HCEC 1CT (cell line): ENCODE measurements around the gene KAT7.

Source experiments
- DNase-seq: peaks from one replicate; pipeline ENCODE4 v3.0.0-alpha.2; 2017

The KAT7 gene

DNA sequence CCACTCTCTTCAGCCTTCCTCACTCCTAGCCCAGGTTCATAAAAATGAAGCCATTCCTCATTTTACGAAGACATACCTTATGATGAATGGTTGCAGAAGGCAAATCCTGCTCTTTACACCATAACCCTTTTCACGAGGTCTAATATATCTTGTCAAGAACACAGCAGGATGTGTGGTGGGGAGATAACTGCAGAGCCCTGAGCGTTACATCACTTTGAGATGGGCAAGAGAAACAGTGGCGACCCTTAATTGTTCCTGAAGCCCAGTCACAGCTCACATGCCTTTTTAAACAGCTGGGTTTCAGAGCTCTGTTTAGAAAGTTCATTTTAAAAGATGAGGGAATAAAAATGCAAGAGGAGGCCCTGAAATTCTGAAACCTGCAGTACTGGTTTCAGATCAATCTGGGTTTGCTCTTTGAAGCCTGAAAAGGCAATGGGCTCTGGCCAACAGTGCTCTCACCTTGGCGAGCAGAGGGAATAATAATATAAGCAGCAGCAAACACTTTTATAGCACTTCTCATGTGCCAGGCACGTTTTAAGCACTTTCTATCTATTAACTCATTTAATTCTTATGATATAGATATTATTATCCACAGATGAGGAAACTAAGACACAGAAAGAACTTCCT, 27.4 kb upstream of the KAT7 start:
- no peak for DNase-seq

DNA sequence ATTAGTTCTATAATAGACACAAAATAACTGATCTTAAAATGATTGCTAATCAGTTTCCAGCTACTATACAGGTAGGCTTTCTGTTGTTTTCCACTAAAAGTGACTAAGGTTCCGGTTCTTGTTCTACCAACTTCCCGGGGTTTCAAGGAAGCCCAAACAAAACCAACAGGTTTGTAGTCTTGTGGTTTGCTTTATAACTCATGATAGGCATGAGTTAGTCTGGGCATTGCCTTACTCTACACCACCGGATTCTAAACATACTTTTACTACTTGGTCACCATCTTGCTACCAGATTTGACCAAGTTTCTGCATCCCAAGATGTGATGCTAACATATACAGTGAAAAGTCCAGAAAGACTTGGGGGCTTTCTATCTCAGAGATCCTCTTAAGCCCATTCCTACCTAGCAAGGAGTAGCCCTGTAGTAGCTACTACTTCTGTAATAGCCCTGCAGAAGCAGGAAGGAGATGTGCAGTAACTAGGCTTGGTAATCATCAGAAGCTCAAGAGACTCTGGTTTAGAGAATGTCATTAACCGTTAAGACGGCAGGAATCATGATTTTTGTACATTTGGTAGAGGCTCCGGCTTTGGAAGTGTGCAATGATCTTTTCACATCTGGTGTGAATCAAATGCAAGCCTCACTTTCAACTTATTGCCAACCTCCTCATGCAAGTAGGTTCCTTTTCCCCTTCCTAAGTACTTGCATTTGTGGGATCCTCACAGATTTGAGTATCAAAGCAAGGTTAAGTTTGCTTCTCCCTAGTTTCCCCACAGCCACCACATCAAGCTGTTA, 26.1 kb upstream of the KAT7 start:
- no peak for DNase-seq

DNA sequence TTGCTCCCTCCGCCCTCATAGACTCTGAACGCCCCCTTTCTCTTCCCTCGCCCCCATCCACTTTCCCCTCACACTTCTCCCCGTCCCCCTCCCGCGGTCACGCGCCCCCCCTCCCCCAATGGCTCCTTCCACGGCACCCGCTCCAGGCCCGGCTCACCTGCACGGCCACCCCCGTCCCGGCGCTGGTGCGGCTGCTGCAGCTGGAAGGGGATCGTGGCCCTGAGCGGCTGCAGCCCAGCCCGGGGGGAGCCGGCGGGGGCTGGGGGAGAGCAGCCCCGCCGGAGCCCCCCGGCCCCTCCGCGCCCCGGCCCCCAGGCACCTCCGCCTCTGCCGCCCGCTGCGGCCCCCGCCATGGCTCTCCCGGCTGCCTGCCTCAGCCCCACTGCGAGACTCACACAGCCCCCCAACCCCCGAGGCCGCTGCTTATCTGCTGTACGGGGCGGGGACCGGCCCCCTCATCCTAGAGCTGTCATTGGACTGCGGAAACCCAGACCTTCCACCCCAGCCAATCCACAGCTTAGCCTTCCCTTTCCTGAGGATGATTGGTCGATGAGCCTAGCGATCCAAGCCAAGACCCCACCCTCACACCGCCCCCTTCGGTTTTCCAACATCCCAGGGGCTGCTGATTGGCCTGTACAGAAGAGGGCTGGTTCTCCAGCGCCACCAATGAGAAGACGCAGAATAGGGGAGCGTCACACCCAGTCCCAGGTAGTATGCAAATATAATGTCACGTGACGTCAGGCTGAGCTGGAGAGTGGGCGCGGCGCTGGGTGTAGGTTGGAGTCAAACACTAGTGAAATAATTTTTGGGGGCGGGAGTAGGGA, 24.5 kb upstream of the KAT7 start, which contains the start of gene FAM117A:
TSS of gene FAM117A (minus strand) at position 397 of the 824 bp plus-strand sequence. CDS start at position 353, 44 bp downstream.
- peak; percentile 89 for DNase-seq

DNA sequence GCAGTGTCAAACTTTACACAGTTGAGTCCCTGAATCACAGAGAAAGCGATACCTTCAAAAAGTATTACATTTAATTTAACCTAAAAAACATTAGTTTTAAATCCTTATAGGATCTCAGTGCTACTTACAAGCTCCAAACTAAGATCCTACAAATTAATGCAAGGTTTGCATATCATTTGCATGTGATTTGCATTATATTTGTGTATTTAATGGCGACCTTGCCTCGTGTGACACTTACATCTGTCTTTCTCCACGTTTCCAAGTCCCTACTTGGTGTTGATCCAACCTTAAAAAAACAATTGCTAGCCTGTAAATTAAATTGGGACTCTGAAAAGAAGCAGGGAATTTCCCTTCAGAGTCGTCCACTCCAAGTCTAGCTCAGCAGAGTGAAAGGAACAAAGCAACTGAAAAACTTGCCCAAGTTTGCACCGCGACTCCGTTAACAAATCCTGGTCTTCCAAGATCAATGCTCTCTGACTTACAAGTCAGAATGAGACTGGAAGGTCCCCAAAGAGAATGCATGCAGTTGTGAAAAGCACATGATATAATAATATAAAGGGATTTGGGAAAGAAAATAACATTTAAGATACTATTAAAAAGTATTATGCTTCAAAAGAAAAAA, 23.8 kb upstream of the KAT7 start:
- DNase-seq: no peak

DNA sequence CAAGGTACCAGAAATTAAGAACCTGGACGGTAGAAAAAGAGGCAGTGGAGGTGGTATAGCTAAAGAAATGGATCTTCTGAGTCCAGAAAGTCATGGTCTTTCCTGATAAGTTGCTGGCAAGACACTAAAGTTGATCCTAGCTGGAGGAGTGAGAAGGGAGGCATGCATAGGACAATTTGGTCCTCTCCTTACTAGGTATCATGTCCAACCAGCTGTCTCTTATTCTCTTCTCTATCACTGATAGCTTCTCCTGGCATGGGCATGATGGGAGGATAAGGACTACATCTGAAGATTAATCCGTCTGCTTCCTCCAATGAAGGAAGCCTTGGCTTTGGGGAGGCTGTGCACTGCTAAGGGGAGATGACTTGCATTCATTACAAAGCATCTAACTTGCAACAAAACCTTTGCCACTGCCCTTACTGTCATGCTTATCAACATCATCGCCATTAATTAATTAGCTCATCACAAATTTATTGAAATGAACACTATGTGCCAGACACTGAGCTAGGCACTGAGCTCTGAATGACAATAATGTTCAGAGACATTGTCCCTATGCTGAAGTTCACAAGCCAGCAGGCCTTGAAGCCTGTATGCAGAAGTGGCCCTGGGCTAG, 21.5 kb upstream of the KAT7 start:
- no peak for DNase-seq

DNA sequence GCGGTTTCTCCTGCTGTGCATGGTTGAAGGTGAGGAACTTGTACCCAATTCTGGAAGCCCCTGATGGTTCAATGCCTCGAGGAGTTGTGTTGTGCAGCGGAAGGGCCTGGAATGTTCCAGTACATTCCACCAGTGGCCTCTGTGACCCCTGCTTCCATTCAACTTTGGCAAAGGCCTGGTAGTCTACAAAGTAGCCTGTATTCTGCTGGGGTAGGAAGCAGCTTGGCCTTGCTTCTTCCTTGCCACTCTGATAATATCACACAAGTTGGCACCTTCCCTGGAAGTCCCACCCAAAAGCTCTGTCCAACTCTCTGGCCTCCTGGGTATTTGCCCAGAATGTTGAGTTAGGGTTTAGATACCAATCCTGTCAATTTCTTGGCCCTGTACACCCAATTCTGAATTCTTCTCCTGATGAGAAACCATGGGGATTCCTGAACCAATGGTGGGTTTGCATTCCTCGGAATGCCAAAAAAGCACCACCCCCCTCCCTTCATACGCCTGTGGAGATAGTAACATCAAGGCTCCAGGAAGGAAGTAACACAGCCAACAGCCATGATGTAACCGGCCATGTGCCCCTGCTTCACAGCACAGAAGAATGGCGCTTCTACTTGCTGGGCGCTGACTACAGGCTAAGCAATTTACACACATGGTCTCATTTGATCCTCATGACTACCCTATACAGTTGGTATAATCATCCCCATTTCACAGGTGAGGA, 12.8 kb upstream of the KAT7 start:
- DNase-seq: no peak

DNA sequence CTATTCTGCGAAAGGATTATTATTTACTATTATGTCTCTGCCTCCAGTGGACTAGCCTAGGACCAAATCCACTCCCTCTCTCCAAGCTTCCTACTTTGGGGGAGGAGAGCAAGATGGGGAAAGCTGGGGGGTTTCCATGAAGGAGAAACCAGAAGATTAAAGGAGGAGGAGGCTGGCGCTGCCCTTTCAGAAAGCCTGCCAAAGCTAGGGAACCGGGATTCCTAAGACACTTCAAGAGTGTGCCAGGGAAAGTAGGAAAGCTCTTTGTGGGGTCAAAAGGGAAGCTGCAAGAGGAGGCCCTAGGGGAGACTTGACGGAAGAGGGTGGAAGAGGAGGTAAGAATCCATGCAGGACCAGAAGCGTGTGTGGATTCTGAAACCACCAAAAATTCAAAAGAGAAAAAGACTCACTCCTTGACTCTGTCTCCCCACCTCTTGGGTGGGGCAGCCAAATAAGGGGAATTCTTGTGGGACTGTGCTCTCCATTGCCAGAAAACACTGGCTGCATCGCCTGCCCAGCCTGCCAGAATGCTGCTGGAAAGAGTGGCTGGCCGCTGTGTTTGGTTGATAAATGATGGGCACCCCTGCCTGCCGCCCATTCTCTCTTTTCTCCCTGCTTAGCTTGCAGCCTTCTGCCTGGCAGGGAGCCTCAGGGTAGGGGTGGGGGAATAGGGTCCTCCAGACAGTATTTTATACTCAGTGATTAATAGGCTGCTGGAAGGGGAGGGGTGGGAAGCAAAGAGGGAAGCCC, 11.8 kb upstream of the KAT7 start:
- no peak for DNase-seq

DNA sequence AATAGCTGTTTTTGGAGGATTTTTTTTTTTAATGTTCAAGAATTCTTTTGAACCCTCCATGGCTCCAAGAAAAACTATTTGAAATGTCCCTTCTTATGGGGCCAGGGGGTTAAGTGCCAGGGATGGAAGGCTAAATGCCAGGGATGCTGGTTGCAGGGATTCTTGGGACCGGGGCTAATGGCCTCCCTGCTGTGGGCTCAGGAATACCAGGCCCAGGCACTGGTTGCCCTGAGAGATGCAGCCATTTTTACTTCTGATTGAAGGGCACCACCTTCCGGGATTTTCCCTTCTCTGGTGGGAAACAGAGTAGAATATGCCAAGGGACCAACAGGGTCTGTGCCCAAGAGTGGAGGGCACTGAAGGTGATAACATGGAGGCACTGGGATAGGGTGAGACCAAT, 10.9 kb upstream of the KAT7 start:
- no peak for DNase-seq

DNA sequence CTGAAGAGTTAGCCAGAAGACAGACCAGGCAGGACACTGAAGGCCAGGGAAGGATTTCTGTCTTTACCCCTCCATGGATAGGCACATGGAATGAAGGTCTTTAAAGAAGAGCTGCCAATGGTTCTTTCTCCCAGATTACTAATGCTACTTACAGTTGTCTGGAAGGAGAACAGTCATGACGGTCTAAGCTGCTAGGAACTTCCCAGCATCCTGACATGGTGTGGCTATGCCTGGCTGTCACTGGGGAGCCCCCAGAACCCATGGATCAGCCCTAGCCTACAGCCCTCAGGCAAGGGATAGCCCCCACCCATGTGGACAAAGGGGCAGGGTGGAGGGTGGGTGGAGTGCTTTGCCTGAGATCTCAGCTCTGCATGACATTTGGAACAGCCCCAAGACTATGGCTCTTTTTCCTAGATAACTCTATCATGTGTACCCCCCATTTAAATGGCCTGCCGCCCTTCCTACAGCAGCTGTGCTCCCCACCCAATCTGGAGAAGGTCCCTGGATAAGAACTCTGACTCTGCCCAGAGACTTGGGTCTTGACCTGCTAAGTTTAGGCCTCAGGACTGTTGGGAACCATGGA, 9.2 kb upstream of the KAT7 start:
- DNase-seq: no peak

DNA sequence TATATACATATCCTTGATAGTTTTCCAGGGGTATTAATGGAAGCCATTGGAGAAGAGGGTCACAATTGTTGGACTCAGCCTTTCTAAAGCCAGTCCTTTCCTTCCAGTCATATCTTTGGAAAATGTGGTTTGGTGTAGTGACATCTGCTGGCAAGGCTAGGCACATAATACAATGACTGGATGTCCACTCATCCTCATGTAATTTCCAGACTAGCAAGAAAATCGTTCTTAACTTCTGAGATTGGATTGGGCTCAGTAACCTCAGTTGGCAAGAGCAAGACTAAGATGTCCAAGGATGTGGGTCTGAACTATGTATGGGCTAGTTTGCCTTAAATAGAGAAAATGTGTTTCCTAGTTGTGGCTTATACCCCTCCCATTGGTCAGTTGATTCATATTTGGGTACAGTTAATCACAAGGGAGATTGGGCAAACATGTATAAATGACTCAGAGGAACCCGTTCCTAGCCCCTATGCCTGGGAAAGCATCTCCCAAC, 8.7 kb upstream of the KAT7 start:
- DNase-seq: peak; percentile 95

DNA sequence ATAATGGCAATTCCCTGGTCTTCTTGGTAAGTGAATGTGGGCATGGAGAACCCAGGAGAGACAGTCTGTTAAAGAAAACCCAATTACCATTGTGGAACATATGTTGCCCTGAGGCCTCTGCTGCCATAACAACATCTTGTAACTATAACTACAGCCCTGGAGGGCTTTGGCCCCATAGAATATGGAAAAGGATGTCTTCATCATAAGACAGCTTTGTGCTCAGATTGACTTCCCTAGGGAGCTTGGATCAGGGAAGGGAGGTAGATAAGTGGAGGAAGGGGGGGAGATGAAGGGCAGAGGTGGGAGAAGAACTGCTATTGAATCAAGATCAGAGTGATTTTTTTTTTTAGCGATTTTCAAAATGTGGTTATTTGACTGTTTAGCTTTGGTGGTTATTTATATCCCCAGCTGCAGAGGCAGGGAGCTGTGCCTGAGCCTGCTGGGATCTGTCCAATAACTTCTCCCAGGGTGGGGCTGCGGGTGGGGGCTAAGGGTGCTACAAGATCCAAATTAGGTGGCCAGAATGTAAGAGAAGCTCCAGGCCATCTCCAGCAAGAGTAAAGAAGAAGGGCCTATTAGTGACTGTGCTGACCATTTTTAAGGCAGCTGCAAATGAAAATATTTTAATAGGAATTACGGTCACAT, 5.3 kb upstream of the KAT7 start:
- no peak for DNase-seq

DNA sequence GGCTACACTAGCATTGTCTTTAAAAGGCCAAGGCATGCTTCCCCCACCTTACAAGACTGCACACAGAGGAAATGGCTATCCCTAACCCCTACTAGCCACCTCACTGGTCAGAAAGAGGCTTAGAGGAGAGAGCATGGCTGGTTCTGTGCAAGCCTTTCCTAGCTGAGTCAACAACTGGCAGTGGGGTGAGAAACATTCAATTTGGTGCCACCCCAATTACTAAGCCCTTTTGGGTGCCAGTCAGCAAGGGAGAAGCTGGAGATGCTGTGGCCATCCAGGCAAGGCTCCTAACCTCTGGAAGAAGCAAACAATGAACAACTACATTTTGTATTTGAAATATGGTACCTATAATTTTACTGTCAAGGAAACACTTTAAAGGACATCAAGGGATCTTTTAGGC, 4.7 kb upstream of the KAT7 start:
- DNase-seq: no peak

DNA sequence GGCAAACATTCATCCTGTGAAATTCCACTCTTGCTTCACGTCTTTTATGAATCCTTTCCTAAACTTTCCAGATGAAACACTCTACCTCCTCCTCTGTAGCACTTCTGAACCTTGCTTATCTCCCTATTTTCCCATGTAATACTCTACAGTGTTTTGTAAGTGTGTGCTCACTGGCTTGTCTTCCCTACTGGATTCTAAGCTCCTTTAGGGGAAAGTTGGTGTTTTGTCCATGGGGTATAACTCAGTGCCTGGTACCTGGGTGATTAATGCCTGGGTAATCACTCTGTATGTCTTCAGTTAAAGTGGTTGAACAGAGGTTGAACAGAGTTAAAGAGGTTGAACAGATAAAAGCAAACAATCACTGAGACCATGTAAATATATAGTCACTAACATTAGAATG, 3.8 kb upstream of the KAT7 start:
- no peak for DNase-seq

DNA sequence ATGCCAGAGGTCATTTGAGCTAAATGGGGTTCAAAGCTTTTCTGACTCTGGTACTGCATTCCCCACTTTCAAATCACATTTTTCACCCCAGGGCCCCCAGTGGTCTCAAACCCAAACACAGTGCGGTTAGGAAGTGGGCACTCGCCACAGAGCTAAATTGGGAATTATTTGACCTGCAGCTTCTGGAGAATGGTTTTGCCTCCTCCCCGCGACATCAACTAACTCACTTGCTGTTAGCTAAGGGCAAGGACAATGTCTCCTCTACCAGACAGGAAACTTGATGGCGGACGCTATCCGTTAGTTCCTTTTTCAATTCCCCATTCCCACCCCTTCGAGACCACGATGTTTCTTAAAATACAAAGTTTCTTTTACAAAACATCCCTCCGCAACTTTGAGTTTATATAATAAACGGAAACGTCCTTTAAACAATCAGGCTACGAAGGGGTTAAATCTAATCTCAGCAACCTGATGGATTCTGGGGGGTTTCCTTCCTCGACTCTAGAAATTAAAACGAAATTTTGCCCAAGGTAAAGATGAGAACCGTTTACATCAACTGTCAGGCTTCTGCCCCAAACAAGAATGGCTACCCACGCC, 500 bp upstream of the KAT7 start:
- DNase-seq: no peak

DNA sequence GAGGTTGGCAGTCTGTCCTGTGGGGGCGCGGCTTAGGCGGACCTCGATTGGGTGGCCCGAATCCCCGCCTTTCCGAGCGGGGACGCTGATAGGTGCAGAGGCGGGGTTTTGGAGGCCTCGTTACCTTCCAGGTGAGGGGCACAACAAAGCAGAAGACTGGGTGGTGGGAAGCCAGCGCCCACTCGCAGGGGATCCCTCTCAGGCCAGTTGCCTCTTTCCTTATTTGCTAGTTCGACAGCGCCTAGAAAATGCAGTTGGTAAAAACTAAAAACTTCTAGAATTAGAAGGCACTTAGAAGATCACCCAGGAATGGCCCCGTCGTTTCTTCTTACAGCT, 730 bp downstream of the KAT7 start:
- no peak for DNase-seq

DNA sequence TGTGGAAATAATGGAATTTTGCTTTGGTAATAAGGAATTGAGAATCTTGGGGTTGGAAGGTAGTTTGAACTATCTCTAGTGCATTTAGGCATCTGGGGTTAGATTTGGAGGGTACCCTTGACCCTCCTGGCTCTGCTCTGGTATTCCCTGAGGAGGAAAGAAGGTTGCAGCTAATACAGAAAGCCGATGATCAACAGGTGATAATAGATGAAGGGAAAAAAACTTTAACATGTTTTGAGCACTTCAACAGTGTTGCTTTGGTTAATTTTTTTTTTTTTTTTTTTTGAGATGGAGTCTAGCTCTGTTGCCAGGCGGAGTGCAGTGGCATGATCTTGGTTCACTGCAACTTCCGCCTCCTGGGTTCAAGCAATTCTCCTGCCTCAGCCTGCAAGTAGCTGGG, 4.8 kb downstream of the KAT7 start:
- no peak for DNase-seq

DNA sequence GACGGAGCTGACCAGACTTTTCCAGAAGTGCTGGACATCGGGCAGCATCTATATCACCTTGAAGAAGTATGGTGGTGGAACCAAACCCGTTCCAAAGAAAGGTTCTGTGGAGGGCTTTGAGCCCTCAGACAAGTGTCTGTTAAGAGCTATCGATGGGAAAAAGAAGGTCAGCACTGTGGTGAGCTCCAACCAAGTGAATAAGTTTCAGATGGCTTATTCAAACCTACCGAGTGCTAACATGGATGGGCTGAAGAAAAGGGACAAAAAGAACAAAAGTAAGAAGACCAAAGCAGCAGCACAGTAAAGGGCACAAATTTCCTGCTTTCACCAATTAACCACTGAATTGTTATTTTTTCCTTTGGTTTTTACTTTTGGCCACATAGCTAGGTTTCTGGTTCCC, 6.9 kb downstream of the KAT7 start:
- DNase-seq: no peak

DNA sequence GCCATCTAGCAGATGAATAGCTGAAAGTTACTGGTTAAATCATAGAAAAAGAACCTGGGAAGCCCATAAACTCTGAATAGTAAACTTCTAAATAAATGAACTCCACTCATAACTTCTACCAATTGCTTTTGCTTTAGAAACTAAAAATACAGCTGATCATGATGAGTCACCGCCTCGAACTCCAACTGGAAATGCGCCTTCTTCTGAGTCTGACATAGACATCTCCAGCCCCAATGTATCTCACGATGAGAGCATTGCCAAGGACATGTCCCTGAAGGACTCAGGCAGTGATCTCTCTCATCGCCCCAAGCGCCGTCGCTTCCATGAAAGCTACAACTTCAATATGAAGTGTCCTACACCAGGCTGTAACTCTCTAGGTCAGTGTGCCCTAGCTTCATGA, 9.7 kb downstream of the KAT7 start:
- peak; percentile 27 for DNase-seq

DNA sequence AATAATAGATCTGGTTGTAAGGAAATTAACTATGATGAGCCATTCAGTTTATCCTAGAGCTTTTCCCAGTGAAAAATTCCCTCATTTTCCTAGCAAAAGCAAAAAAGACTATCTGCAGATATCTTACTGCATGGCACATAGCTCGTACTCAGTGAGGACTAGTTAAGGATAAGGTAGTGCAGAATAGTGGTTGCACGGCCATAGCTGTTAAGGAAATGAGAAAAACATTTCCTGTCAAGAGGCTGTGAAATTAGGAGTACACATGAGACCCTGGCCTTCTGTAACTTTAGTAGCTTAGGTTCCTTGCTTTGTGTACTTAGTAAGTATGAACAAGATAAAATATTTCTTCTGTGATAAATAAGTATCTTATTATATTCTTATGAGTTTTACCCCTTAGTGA, 10.3 kb downstream of the KAT7 start:
- DNase-seq: no peak

DNA sequence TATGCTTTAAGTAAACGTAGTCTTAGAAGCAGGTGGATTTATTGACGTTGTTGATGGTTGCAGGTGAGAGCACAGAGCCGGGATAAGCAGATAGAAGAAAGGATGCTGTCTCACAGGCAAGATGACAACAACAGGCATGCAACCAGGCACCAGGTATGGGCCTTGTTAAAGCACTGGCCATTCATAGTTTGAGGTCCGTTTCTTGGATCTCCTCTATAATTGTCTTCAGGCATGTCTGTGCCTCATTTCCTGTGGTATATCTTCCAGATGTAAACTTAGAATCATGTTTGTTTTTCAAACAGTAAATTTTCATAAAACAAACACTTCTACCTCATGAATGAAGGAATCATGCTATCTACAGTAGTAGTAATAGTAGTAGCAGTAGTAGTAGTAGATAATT, 20.6 kb downstream of the KAT7 start:
- no peak for DNase-seq
